NCI-H446 treated with DMSO at 0.1 percent for 48 hours (cell line): ENCODE measurements around the gene DDX25.

Source experiments
- DNase-seq: peaks from one replicate; lab custom pipeline; 2025; lab: John Stamatoyannopoulos, UW

The DDX25 gene

DNA sequence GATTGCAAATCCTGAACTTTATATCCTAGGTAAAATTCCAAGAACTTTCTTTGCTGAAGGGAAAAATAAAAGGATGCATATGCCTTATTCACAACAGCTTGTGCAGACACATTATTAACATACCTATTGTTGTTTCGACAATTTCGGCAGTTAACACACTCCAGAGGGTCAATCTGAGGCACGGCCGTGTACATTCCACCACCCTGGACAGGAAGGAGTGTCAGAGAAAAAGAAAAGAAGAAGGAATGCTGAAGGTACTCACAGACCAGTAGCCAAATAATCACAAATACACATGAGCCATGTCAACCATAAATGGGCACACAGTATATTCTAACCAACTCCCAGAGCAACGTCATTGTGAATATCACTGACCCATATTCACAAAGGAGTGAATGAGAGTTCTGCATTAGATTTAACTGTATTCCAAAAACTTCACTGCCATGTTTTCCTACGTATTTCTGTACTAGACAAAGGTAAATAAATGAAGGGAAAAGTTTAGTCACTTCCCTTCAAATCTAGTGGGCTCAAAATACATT lies 73.9 kb downstream of the DDX25 start:
- no peak for DNase-seq
